Endothelial cell of umbilical vein (primary cell): ENCODE results near the gene APOB. TPM values are rescaled to one million over a fixed set of nuclear protein-coding genes. Genes with fewer than 3 reads are reported as not detected.

ENCODE experiments used
- BruUV-seq: library from RNA; stranded (reverse); fragments of 400-500 nt; replicated peaks from 2 replicates; lab custom pipeline; 2021; lab: Mats Ljungman, UMichigan
- CTCF ChIA-PET: fragments of 300-600, 350-600 bp; sonication (Branson Sonifier 250); formaldehyde crosslinking; loops from one replicate; lab custom pipeline; 2021; ENCODE audit warnings: antibody characterized with exemption, inconsistent platforms; lab: Charles Lee
- POLR2A ChIA-PET: fragments of 300-600, 350-600 bp; sonication (Branson Sonifier 250); formaldehyde crosslinking; loops from one replicate; lab custom pipeline; 2021; ENCODE audit warnings: antibody characterized with exemption, inconsistent platforms; lab: Charles Lee
- DNase-seq: peaks from one replicate; pipeline ENCODE4 v3.0.0-alpha.2; 2011; ENCODE audit warnings: low read depth, low spot score
- FAIRE-seq: peaks from 2 replicates; lab custom pipeline; 2011; peaks lifted over from hg19 to GRCh38; lab: Jason Lieb, UNC
- H2AFZ ChIP-seq: 2 replicates; pipeline ENCODE4 v1.6.0; 2012; ENCODE audit warnings: low read depth, low read length, control low read depth, inconsistent platforms
- H3K27ac ChIP-seq: 2 replicates; pipeline ENCODE4 v1.5.1; 2011; ENCODE audit warnings: low read depth, mild to moderate bottlenecking, control low read depth, low read length, moderate library complexity; ENCODE audit not compliant: insufficient read depth
- H3K27me3 ChIP-seq, 2 experiments: 2 replicates each; pipeline versions ENCODE4 v1.6.0 to v1.6.1; 2011; ENCODE audit warnings: low read length in 2 of 2, mixed read lengths in 1 of 2; ENCODE audit not compliant: control insufficient read depth in 2 of 2, insufficient read depth in 2 of 2
- H3K36me3 ChIP-seq, 2 experiments: 2 replicates in 1 of 2; 3 replicates in 1 of 2; pipeline ENCODE4 v1.5.1; 2011; ENCODE audit warnings: low read length in 2 of 2, mild to moderate bottlenecking in 1 of 2, moderate library complexity in 1 of 2; ENCODE audit not compliant: control insufficient read depth in 2 of 2, insufficient read depth in 2 of 2; ENCODE audit errors: extremely low read depth in 1 of 2
- H3K4me1 ChIP-seq: 3 replicates; pipeline ENCODE4 v1.5.1; 2011; ENCODE audit warnings: mild to moderate bottlenecking, low read length; ENCODE audit not compliant: control insufficient read depth, insufficient read depth; ENCODE audit errors: extremely low read depth
- H3K4me2 ChIP-seq: 2 replicates; pipeline ENCODE4 v1.6.1; 2011; ENCODE audit warnings: low read length, control low read depth, mixed read lengths; ENCODE audit not compliant: insufficient read depth
- H3K4me3 ChIP-seq, 3 experiments: fragments of 200-600 bp in 1 of 3; sonication (generic), shearing (Covaris generic) in 1 of 3; replicated peaks in 1 of 3; 2 replicates each; pipeline ENCODE4 v1.5.1; 2011 to 2016; ENCODE audit warnings: control low read depth in 3 of 3, low read length in 3 of 3, mild to moderate bottlenecking in 2 of 3, inconsistent platforms in 1 of 3, low read depth in 1 of 3, moderate library complexity in 1 of 3; ENCODE audit not compliant: insufficient read depth in 1 of 3
- H3K79me2 ChIP-seq: 2 replicates; pipeline ENCODE4 v1.6.0; 2012; ENCODE audit warnings: low read length, inconsistent platforms; ENCODE audit not compliant: control insufficient read depth, insufficient read depth
- H3K9ac ChIP-seq: replicated peaks from 2 replicates; pipeline ENCODE3; 2011; ENCODE audit warnings: low read length, control low read depth; ENCODE audit not compliant: insufficient read depth; ENCODE audit errors: extremely low read depth
- H3K9me1 ChIP-seq: replicated peaks from 3 replicates; pipeline ENCODE4 v1.6.0; 2011; ENCODE audit warnings: mild to moderate bottlenecking, low read length; ENCODE audit not compliant: control insufficient read depth, insufficient read depth; ENCODE audit errors: extremely low read depth
- H3K9me3 ChIP-seq: replicated peaks from 2 replicates; pipeline ENCODE4 v1.5.1; 2012; ENCODE audit warnings: low read length, inconsistent platforms; ENCODE audit not compliant: control insufficient read depth, insufficient read depth
- H4K20me1 ChIP-seq: replicated peaks from 2 replicates; pipeline ENCODE3; 2011; ENCODE audit warnings: mild to moderate bottlenecking, low read length; ENCODE audit not compliant: control insufficient read depth, insufficient read depth; ENCODE audit errors: extremely low read depth
- CTCF ChIP-seq, 2 donors: IDR thresholded peaks; 1 replicate in 1 of 2; 2 replicates in 1 of 2; pipeline ENCODE4 v1.5.1; 2011; ENCODE audit warnings: low read length in 2 of 2, mild to moderate bottlenecking in 2 of 2, moderate library complexity in 2 of 2, control low read depth in 1 of 2, inconsistent platforms in 1 of 2, low read depth in 1 of 2; ENCODE audit not compliant: insufficient read depth in 1 of 2; ENCODE audit errors: extremely low read depth in 1 of 2
- EZH2 ChIP-seq: IDR thresholded peaks from 2 replicates; pipeline ENCODE4 v1.6.1; 2012; ENCODE audit warnings: borderline replicate concordance, low read depth, mild to moderate bottlenecking, moderate library complexity, low read length, inconsistent platforms; ENCODE audit not compliant: severe bottlenecking
- FOS ChIP-seq: IDR thresholded peaks from 2 replicates; pipeline ENCODE4 v1.6.1; 2011; ENCODE audit warnings: mild to moderate bottlenecking, low read length, moderate library complexity, borderline replicate concordance; ENCODE audit not compliant: insufficient read depth
- GATA2 ChIP-seq: IDR thresholded peaks from 2 replicates; pipeline ENCODE4 v1.7.0; 2011; ENCODE audit warnings: low read depth, mild to moderate bottlenecking, moderate library complexity, mixed read lengths, low read length; ENCODE audit not compliant: insufficient read length, insufficient read depth
- JUN ChIP-seq: IDR thresholded peaks from 2 replicates; pipeline ENCODE4 v1.6.1; 2011; ENCODE audit warnings: borderline replicate concordance, low read depth; ENCODE audit not compliant: insufficient read length, insufficient read depth
- MAX ChIP-seq: IDR thresholded peaks from 2 replicates; pipeline ENCODE4 v1.6.1; 2011; ENCODE audit not compliant: insufficient read depth, insufficient read length
- MYC ChIP-seq: IDR thresholded peaks from one replicate; pipeline ENCODE4 v1.6.1; 2011; ENCODE audit warnings: mild to moderate bottlenecking, low read depth, low read length
- POLR2A ChIP-seq: IDR thresholded peaks from 2 replicates; pipeline ENCODE4 v1.6.1; 2012; ENCODE audit warnings: low read depth, mild to moderate bottlenecking, control low read depth, low read length
- POLR2AphosphoS5 ChIP-seq: IDR thresholded peaks from 2 replicates; pipeline ENCODE4 v1.6.1; 2012; ENCODE audit warnings: low read depth, mild to moderate bottlenecking, control low read depth, low read length, moderate library complexity; ENCODE audit not compliant: insufficient read depth
- dilution Hi-C: fragments of 300-500 bp; cut with MboI; formaldehyde crosslinking; loops from one replicate; pipeline ENCODE4 v1.15.0; 2019; ENCODE audit warnings: low sequenced_read_pairs; ENCODE audit not compliant: extremely low pct_ligation_motif_present
- intact Hi-C: fragments of 100-400 bp; cut with micrococcal nuclease; formaldehyde crosslinking; loops from one replicate; pipeline ENCODE4 v1.10.0; 2022
- polyA plus RNA-seq, 4 experiments: library from polyadenylated mRNA; depleted of rRNA in 3 of 4; stranded (reverse) in 3 of 4; unstranded in 1 of 4; fragments of >200 nt; gene quantifications; 2 replicates each; pipeline versions ENCODE4 v1.2.1 to v1.2.3, GENCODE V29; 2011 to 2012; ENCODE audit warnings: missing spikeins in 1 of 4
- total RNA-seq: library from RNA; stranded (reverse); gene quantifications from 2 replicates; pipeline ENCODE4 v1.2.3, GENCODE V29; 2021

Gene APOB
- total and polyA plus RNA-seq, 2 donors (not counting 3 experiments of a cell fraction or from before 2014, with no cell fraction given): 0.07 to 0.09 TPM

GRCh38 chr2:21024722-21025389 is 19.0 kb downstream of the APOB start:
- Histone ChIP-seq H3K4me3 (no peak overlapping the region), H3K4me2 (no peak overlapping the region), H3K79me2 (no peaks in the 10 kb centered on the region), H3K9me1 (no peaks in the 10 kb centered on the region), H3K9ac (no peak overlapping the region), H3K27ac (no peak overlapping the region), H3K4me1 (no peaks in the 10 kb centered on the region), H3K36me3 (no peaks in the 10 kb centered on the region), H2AFZ (no peak overlapping the region), H3K27me3 (no peaks in the 10 kb centered on the region), H3K9me3 (no peaks in the 10 kb centered on the region), H4K20me1 (no peaks in the 10 kb centered on the region)
- BruUV-seq: no TSS peak
- dilution Hi-C loops: no loop called here
- TF ChIP-seq POLR2AphosphoS5 (no peak), MAX (no peak), FOS (no peak), JUN (no peak), EZH2 (no peak), CTCF (IDR thresholded peaks at IDR 0.05; ENCODE audit: extremely low read depth in 1 of 2, insufficient read depth in 1 of 2, low read depth in 1 of 2, low read length in 2 of 2) (no peak), MYC (no peak), GATA2 (no peak), POLR2A (no peak)
- FAIRE-seq: no peak
- ChIA-PET CTCF (interaction anchor here (5.1 kb wide), 1 partner anchor 363 kb away, joined by 35 read pairs; no protein-coding TSS in a partner anchor), POLR2A (no interaction called here)
- DNase-seq: no peak
- intact Hi-C loops: no loop called here
